Stimulated activated CD8-positive, alpha-beta memory T cell treated with anti-CD3 and anti-CD28 coated beads, Interleukin-15, amount 100 ng/mL, for 24 hours (primary cell): Measurements from ENCODE around the gene ACBD5.
"Not testable (repeated sequence)": the region's sequence is repeated elsewhere in the genome, so short reads cannot be mapped to it uniquely, and the experiment has no call there.

ENCODE experiments used
- DNase-seq: peaks from one replicate; pipeline ENCODE4 v3.0.0-alpha.2; 2020; ENCODE audit warnings: low read depth

The ACBD5 gene

DNA sequence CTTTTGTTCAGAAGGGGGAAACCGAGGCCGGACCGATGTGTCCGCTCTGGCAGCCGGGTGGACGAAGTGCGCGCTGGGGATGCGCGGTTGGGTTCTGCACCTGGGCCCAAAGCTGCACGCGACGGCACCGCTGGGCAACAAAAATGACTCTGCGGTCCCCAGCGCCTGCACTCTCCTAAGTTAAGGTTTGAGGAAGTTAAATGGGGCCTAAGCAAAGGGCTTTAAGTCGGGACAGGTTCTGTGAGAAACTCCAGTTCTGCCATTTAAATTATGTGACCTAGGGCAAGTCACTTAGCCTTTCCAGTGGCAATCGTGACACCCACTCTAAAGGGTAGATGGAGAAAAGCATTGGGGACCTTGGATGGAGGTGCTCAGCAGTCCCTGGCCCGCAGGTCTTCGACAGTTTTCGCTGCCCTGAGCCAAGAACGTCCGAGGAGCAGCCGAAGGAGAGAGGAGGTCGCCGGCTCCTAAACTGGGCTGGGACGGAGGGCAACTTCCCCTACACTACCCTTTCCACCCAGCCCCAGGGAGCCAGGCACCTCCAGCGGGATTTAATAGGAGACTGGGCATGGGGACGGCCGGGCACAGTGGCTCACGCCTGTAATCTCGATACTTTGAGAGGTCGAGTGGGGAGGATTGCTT lies 534 bp upstream of the ACBD5 start:
- no peak for DNase-seq

DNA sequence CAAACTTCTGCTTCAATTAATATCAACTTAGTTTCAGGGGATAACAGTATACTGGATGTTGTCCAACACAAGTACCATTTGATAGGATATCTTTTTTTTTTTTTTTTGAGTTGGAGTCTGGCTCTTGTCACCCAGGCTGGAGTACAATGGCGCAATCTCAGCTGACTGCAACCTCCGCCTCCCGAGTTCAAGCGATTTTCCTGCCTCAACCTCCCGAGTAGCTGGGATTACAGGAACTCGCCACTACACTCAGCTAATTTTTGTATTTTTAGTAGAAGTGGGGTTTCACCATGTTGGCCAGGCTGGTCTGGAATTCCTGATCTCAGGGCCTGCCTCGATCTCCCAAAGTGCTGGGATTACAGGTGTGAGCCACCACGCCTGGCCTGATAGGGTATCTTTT lies 3.1 kb downstream of the ACBD5 start:
- DNase-seq, result not testable (repeated sequence)

DNA sequence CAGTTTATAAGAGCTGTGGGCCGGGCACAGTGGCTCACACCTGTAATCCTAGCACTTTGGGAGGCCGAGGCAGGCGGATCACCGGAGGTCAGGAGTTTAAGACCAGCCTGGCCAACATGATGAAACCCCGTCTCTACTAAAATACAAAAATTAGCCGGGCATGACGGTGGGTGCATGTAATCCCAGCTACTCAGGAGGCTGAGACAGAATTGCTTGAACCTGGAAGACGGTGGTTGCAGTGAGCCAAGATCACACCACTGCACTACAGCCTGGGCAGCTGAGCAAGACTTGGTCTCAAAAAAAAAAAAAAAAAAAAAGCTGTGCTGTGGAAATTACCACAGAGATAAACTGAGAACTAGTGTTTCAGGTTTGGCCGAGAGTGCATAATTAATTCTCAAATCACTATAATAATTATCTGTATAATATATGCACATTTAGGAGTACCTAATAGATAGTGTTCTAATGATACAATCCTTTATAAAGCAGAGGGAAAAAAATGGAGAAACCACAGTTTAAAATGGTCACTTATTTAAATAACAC lies 3.9 kb downstream of the ACBD5 start:
- not testable (repeated sequence) for DNase-seq

DNA sequence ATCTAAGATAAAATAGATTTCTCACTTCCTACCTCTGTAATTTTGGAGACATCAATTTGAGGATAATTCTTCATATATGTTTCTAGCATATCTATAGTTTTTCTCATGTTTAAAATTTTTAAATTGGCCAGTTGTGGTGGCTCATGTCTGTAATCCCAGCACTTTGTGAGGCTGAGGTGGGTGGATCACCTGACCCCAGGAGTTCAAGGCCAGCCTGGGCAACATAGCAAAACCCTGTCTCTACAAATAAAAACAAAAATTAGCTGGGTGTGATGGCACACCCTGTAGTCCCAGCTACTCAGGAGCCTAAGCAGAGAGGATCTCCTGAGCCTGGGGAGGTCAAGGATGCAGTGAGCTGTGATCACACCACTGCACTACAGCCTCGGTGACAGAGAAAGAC lies 4.9 kb downstream of the ACBD5 start:
- no peak for DNase-seq

DNA sequence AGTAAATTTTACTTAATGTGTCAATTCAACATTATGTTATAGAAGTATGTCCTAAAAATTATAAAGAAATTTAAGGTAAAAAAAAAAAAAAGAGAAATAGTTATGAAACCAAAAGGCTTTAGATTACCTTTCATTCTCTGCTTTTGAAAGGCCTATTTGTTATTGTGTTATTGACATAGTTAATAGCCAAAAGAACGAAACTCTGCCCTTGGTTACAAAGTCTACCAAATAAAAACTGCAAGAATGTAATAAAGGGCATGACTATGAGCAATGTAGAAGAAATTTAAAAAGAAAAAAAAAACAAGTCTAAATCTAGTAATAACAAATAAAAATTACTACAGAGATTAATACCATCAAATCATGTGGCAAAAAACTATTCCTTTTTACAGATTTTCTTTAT lies 10.6 kb downstream of the ACBD5 start:
- no peak for DNase-seq

DNA sequence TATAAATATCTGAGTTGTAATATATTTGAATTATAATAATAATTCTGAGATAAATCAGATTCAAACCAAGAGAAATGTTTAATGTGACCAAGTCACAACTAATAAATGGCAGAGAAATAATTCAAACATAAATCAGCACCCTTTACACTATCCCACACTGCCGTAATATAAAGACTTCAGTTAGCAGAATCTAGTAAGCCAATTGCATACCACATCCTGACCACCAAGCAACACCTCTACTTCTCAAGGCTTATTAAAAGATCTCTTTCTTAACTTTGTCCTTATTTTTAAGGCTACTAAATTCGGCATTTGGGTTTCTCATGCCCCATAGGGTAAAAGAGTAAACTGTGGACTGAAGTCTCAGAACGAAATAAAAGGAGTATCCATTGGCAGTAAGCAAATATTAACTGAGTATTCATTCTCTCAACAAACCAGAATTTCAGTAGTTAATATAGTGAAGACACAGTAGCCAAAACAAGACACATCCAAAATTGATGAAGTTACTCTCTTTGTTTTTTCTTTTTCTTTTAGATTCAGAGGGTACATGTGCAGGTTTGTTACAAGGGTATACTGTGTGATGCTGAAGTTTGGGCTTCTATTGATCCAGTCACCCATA lies 14.8 kb downstream of the ACBD5 start:
- DNase-seq, result no peak

DNA sequence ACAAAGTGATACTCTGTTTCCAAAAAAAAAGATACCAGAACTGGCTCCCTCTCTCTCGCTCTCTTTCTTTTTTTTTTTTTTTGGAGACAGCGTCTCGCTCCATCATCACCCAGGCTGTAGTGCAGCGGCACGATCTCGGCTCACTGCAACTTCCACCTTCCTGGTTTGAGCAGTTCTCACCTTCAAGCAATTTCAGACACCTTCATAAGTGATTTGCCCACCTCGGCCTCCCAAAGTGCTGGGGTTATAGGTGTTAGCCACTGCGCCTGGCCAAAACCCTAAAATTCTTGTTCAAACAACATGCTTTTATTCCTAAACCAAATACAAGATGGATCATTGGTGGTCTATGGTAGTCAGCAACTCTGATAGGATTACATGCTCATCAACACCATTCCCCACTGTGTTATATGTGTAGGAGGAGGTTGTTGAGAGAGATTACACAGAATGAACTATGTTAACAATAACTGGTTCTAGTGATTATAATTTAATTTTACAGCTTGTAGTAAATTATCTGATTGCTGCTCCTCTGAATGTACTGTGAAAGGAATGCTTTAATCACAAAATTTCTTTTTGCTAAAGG lies 15.5 kb downstream of the ACBD5 start:
- no peak for DNase-seq

DNA sequence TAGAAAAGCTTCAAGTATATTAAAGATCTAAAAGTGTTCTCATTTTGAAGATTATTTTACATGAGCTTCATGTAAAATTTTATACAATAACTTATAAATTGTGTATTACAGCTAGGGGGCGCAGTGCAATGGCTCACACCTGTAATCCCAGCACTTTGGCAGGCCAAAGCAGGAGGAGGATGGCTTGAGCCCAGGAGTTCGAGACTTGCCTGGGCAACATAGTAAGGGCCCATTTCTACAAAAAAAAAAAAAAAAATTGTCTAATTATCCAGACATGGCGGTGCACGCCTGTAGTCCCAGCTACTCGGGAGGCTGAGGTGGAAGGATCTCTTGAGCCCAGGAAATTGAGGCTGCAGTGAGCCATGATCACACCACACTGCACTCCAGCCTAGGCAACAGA lies 16.6 kb downstream of the ACBD5 start:
- no peak for DNase-seq

DNA sequence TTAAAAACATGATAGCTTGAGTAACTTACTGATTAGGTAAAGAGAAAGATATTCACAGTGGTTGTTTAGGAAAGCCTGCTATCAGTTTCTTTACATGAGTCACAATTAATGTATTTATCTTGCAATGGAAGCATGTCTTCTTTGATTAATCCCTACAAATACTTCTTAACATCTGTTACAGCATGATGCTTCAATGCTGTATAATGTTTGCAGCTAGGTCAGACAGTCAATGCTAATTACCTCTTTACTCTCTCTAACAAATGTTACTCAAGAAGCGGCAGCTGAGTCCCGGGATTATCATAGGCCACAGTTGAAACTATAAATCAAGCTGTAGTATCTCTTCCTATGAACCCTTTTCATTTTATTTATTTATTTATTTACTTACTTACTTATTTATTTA lies 33.2 kb downstream of the ACBD5 start:
- no peak for DNase-seq

DNA sequence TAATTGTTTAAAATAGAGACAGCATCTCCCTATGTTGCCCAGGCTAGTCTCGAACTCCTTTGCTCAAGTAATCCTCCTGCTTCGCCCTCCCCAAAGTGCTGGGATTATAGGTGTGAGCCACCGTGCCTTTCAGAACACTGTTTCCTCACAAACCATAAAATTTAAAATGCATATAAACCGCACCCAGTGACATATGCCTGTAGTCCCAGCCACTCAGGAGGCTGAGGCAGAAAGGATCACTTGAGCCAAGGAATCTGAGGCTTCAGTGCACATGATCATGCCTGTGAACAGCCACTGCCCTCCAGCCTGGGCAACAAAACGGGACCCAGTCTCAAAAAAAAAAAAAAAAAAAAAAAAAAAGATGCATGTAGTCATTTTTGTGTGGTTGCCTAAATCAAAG lies 36.8 kb downstream of the ACBD5 start:
- DNase-seq, result no peak

DNA sequence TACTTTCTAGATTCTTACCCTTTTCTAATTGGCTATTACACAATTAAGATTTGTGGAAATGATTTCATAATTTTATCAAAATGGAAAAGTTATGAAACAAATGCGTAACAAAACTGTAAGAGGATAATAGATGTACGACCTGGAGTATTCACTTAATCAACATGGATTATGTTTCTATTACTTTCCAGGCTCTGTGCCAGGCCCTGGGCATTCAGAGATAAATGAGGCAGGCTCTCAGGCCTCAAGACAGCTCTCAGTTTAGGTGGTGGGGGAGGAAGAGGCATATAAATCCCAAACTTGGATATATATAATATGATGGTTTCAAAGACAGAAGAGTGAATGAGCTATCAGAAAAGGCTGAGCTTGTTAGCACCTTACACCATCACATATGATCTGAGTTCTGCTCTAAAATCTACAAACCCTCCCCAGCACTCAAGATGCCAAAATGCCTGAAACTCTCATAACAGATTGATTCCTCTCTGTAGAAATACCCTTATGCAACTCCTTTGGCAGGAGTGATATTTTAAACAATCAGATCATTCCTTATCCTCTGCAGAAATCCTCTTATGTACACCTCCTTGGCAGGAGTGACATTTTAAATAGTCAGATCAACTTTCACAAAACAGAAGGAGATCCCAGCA lies 42.5 kb downstream of the ACBD5 start:
- DNase-seq, result no peak

DNA sequence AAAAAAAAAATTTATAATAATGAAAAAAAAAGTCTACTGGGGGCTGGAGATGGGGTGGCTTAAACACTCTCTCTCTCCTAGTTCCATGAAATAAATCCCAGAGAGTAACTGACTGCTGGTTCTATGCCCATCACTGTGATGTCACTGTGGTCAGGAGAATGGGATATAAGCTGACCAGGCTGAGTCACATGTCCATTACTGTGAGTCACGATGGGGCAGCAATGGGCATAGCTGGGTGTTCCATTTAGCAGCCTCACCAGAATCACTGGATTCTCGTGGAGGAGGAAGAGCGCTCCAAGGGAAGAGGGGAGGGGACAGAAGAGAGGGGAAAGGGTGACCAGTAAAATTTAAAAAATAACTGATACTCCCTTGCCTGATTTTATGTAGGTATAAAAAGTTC lies 48.3 kb downstream of the ACBD5 start:
- no peak for DNase-seq

DNA sequence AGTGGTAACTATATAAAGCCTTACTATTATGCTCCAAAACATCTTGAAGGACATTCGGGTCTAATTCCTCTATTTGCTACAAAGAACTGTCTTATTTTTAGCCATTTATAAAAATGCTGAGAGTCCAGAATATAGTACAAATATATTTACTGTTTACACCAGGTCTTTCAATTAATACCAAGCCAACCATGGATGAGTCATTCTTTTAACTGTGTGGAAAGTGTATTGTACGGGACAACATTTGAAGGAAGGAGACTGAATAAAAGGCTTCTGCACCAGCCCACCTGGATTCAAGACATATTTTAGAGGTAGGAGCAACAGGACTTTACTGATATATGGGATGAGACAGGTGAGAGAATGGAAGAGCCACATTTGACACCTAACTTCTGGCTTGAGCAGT lies 50.1 kb downstream of the ACBD5 start:
- no peak for DNase-seq

DNA sequence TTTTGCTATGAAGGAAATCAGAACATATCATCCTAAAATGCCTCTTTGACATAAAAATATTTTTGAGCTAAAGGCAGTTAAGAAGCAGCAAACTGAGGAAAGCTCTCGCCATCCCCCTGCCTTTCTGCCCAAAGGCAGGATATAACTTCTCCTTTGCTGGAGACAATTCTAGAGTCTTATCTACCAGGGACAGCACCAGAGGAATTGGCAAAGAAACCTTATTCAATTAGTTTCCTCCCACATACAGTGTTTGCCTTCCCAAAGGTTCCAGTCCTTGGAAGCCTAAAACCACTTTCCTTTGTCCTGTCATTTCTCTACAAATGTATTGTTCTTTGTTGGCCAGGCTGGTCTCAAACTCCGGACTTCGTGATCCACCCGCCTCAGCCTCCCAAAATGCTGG lies 51.7 kb downstream of the ACBD5 start:
- no peak for DNase-seq

DNA sequence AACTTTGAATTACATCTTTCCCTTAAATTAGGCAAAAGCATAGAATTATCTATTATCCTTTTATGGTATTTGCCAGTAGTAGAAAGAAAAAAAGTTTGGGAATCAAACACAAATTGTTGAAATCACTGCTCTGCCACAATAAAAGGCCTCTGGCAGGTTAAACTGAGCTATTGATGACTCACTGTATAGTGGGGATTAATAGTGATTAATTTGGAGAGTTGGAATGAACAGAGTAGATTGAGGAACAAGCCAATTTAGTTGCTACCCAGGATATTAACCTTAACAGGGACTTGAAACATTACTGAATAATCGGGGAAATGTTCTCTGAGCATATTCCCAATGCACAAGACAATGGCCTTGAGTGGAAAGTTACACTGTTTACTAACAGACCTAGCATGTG lies 52.3 kb downstream of the ACBD5 start:
- DNase-seq, result no peak

DNA sequence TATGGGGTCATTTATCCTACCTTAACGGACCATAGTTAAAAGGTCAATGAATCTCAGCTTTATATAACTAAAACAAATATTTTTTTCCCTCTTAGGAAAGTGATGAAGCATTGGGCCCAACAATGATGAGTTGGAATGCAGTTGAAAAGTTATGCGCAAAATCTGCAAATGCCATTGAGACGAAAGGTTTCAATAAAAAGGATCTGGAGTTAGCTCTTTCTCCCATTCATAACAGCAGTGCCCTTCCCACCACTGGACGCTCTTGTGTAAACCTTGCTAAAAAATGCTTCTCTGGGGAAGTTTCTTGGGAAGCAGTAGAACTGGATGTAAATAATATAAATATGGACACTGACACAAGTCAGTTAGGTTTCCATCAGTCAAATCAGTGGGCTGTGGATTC lies 70.7 kb downstream of the ACBD5 start:
- DNase-seq, result no peak

DNA sequence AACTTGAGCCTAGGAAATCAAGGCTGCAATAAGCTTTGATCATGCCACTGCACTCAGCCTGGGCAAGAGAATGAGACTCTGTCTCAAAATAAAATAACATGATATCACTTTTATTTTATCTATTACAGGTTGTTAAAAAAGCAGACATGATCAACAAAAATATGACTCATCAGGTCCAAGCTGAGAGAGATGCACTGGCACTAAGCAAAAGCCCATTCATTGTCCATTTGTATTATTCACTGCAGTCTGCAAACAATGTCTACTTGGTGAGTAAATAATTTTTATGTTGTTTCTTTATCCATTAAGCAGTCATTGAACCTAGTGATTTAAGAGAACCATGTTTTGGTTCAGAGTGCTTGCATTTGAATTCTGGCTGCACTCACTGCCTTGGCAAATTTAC lies 82.2 kb downstream of the ACBD5 start:
- DNase-seq, result no peak

DNA sequence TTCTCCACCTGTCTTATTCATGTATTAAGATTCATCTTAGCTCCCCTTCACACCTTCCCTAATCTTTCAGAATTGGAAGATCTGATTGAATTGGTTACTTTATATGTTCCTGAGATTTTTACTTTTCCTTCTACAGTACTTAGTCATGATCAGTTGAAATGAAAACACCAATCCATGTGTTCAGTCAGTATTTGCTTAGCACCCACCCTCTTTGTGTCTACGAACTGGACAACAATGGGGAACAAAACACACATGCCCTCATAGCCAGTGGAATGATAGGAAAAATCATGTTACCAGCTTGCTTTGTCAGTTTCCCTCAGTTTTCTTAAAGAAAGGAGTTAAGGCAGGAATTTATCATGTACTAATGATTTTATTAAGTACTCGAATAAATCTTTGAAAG lies 83.4 kb downstream of the ACBD5 start:
- DNase-seq, result no peak

DNA sequence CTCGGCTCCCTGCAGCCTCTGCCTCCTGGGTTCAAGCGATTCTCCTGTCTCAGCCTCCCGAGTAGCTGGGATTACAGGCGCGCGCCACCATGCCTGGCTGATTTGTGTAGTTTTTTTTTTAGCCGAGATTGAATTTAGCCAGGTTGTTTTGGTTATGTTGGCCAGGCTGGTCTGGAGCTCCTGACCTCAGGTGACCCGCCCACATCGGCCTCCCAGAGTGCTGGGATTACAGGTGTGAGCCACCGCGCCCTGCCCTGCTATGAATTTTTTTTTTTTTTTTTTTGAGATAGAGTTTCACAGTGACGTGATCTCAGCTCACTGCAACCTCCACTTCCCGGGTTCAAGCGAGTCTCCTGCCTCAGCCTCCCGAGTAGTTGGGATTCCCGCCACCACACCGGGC lies 84.0 kb downstream of the ACBD5 start:
- not testable (repeated sequence) for DNase-seq

DNA sequence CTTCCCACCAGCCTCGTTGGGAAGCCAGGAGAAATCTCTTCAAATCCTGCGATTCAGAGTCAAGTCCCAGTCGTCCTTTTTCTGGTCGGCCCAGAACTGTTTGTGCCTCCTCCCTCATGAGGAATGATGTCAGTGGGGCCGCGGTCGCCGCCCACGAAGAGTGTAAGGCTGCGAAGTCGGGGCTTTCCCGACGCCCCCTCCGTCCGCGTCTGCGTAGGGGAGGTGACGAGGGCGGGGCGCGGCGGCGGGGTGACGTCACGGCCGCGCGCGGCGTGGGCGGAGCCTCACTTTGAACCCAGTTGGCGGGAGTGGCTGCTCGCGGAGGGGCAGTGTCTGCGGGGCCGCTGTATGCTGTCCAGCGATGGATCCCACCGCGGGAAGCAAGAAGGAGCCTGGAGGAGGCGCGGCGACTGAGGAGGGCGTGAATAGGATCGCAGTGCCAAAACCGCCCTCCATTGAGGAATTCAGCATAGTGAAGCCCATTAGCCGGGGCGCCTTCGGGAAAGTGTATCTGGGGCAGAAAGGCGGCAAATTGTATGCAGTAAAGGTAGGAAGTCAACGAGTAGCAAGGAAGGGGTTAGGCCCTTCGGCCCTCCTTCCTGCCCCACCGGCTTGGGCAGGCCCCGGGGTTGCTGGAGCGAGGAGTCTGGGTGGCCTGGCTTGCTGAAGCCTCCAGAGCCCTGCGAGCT lies 85.4 kb downstream of the ACBD5 start, which contains the start of gene MASTL:
Gene MASTL, plus strand, starts transcription at position 287 of the 689 bp plus-strand sequence. Its CDS starts 75 bp downstream, at position 362.
- DNase-seq, result peak; percentile 91

DNA sequence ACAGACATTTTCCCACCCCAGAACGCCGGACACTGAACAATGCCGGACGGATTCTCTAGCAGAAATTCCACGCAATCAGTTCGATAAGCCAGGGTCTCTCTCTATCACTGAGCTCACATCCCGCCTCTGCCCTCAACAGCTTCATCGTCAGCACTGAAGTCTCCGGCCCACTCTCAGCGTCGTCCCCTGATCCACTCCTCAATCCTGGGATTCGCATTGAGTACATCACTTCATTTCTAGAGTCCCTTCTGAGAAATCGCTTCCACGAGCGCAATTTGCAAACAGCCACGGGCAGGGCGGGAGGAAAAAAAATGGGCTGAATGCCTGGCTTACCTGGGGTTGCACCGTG lies 86.8 kb downstream of the ACBD5 start:
- no peak for DNase-seq

DNA sequence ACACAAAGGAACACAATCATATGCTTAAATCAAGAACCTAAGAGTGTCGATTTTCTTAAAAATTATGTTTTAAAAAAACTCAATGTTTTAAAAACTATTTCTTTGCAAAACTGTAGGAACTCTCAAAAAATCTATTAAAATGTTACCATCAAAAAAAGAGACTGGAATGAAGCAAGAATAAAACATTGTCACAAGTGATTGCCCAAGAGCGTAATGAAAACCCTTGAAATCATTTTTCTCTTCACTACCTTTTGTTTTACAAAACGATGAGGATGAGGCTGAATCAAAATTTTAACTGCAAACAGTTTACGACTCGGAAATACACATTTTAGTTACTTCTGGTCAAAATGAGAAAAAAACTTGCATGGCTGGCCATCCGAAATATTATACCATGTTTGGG lies 87.3 kb downstream of the ACBD5 start:
- no peak for DNase-seq

DNA sequence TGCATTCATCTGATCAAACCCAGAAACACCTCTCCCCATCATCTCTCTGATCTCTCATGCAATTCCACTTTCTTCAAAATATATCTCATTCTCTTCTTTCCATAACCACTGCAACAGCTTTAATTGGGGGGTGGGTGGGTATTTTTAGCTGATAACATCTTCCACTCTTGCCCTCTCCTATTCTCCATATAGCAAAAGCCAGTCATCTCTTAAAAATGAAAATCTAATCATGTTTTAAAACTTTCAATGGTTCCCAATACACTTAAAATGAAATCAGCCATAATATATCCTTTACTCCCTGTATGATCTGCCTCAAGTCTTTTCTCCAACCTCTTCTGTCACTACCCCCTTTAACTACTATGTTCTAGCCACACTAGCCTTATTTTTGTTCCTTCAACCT lies 87.9 kb downstream of the ACBD5 start:
- no peak for DNase-seq
